GM19240 (cell line): ENCODE measurements around the gene HNF1B.

ENCODE experiments used
- DNase-seq: peaks from one replicate; pipeline ENCODE4 v3.0.0; 2011; ENCODE audit warnings: low spot score; ENCODE audit not compliant: insufficient read length

The HNF1B gene

GRCh38 chr17:37672548-37673078, 72.2 kb downstream of the HNF1B start:
- DNase-seq: no peak

- no peak for DNase-seq
Measured at GRCh38 chr17:37671824-37672547, 72.9 kb downstream of the HNF1B start.

- no peak for DNase-seq
Measured at GRCh38 chr17:37671028-37671823, 73.6 kb downstream of the HNF1B start.

- no peak for DNase-seq
Measured at GRCh38 chr17:37667039-37667438, 77.8 kb downstream of the HNF1B start.

- no peak for DNase-seq
Measured at GRCh38 chr17:37664214-37664613, 80.6 kb downstream of the HNF1B start.

- DNase-seq: no peak
Measured at GRCh38 chr17:37662353-37662752, 82.5 kb downstream of the HNF1B start.

GRCh38 chr17:37661400-37662014, 83.4 kb downstream of the HNF1B start:
- no peak for DNase-seq

GRCh38 chr17:37659925-37660324, 84.9 kb downstream of the HNF1B start:
- no peak for DNase-seq

GRCh38 chr17:37657202-37657601, 87.7 kb downstream of the HNF1B start:
- DNase-seq: no peak

GRCh38 chr17:37651849-37652248, 93.0 kb downstream of the HNF1B start:
- no peak for DNase-seq

GRCh38 chr17:37650419-37651003, 94.3 kb downstream of the HNF1B start:
- no peak for DNase-seq

GRCh38 chr17:37648555-37648954, 96.3 kb downstream of the HNF1B start:
- no peak for DNase-seq

GRCh38 chr17:37647856-37648255, 97.0 kb downstream of the HNF1B start:
- no peak for DNase-seq

- no peak for DNase-seq
Measured at GRCh38 chr17:37643869-37644268, 101.0 kb downstream of the HNF1B start.

GRCh38 chr17:37643118-37643766, 101.6 kb downstream of the HNF1B start, which contains the start of gene DDX52:
Gene DDX52 (minus strand): TSS chr17:37643446. CDS start chr17:37643420, 26 bp downstream.
- peak; percentile 77 for DNase-seq

- DNase-seq: no peak
Measured at GRCh38 chr17:37642681-37643080, 102.2 kb downstream of the HNF1B start.

- DNase-seq: no peak
Measured at GRCh38 chr17:37640015-37640414, 104.8 kb downstream of the HNF1B start.

GRCh38 chr17:37637956-37638355, 106.9 kb downstream of the HNF1B start:
- DNase-seq: no peak
